HG03139 (cell line): ENCODE measurements around the gene LPXN.

Source experiments
- ATAC-seq: cut with Tn5 transposase; IDR thresholded peaks from one replicate; pipeline ENCODE4 v1.9.1; 2021; ENCODE audit not compliant: unreplicated experiment

The LPXN gene

DNA sequence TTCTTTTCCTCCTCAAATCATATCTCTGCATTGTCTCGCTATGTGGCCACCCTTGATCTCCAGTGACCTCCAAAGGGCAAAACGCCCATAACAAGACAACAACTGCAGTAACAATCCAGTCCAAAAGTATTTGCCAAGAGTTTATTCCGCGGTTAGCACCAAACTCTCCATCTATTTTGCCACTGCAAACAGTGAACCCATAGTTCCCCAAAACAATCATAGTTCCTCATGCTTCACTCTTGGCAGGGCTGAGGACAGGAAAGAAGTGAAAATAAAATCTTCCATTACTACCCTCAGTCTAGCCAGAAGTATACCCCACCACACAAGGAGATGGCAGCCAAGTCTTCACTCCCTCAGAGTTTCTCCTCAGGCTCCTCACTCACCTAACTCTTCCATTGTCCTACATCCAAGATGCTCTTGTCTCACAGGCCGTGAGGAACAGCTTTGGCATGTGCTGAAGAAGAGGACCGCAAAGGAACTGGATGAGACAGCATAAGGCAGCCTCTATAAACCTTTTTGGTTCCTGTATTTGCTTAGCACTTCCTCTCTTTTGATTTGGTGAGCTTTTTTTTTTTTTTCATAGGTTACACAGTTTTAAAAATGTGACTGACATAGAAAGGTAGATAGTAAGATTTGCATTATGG lies at the start of gene LPXN:
Gene LPXN, minus strand, starts transcription at position 480 of the 644 bp plus-strand sequence. Its CDS starts 84 bp downstream, at position 396.
- ATAC-seq: no peak

DNA sequence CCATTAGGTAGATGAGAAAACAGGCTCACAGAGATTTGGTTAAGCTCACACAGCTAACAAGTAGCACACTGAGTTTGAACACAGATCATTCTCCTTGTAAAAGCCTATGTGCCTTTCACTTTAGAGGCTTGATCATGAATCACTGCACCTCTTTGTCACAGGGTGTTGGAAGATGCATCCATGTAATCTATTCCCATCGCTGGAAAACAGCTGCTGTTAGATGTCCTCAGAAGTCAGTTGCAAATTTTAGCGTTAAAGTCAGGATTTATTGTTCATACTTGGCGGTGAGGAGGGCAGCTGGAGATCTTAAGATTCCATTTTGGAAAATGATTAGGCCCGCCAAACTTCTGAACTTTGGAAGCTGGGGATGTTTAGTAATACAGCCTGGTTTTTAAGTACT lies 49.4 kb upstream of the LPXN start:
- no peak for ATAC-seq

DNA sequence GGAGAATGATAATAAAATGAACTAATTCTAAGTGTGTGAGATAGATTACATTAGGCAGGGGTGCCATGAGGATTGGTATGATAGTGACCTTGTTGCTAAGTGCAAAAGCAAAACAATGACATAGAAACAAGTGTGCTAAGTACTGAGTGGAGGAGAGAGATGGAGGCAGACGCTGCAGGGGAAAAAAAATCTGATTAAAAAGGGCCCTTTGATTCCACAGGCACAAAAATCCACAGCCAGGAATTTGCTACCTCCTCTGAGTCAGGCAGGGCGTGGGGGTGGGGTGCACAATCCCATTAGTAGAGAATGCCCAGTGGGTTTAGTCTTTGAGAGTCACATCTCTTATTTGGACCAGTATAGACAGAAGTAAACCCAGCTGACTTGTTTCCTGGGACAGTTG lies 46.7 kb upstream of the LPXN start, which contains the start of gene CNTF:
Gene CNTF, plus strand, starts transcription at position 322 of the 400 bp plus-strand sequence. CDS start 88 bp downstream, outside the sequence.
- no peak for ATAC-seq

DNA sequence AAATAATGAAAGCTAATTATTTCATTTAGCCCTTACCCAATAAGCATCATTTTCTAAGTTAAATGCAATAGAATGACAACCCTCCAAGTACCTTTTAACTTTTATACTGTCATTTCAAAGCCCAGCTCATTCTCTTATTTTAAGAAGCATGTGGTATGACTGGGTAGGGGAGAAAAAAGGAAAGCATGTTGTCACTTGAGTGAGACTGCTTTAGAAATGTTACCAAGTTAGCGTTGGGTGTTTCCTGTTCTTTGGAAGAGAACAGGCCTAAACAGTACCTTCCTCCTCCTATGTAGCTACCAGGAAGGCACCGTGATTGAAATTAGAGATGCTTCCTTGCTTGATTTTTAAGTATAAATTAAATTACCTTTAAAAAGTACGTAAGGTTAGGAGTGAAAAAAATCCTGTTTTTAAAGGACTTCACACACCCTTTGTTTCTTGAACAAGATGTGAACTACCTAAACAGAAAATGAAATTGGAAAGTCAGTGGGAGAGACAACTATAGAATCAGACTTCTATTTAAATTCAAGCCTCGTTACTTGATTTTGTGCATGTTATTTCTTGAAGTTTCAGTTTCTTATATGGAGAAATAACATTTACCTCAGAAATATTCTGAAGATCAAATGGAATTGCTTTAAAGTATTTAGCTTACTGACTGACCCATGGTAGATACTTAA lies 46.1 kb upstream of the LPXN start:
- no peak for ATAC-seq

DNA sequence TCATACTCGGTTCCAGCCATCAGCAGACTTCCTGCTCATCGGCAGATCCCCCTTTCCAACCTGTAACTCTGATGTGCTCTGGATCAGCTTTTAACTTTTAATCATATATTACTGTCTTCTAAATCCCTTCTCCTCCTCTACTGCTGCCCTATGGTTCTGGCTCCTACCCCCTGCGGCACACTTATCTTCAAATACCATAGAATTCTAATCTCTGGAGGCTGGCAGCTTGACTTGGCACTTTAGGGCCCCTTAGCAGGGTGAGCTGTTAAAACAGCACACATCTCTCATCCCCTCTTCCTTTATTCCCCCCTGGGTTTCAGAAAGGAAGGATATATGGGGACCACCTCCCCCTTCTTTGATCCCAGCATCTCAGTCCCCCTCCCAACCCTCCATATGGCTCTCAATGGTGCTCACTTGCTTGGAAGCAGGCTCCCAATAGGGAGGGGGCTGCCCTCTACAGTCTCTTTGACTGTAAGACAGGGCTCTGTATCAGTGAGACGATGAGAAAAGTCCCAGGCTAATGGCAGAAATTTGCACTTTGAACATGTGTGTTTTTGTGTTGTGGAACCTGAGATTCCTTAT lies 42.4 kb upstream of the LPXN start:
- no peak for ATAC-seq

DNA sequence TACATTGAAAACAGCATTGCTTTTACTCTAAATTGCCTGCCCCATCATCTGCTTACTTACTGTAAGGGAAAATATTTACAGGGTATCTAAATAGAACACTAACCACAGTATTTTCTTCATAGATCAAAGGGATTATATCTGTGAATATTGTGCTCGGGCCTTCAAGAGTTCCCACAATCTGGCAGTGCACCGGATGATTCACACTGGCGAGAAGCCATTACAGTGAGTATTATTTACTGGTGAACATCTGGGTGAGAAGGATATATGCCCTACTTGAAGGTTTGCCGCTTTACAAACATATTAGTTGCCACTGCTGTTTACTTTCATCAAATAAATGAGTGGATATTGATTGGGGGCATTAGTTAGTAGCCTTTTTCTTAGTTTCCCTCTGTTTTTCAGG lies 40.9 kb upstream of the LPXN start:
- no peak for ATAC-seq

DNA sequence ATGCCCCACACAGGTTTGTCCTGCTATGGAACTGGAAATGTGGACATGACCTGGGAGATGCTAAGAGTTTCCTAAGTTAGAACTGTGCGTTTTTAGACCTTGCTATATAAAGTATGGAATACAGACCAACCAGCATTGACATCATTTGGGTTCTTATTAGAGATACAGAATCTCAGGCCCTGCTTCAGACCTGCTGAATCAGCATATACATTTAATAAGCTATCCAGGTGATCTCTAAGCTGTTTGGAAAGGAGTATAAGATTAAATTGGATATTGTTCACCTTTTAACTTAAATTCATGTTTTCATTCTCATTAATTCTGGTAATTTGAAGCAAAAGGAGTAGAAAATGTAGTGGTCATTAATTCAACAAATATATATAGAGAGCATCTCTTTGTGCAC lies 39.9 kb upstream of the LPXN start:
- ATAC-seq: no peak

DNA sequence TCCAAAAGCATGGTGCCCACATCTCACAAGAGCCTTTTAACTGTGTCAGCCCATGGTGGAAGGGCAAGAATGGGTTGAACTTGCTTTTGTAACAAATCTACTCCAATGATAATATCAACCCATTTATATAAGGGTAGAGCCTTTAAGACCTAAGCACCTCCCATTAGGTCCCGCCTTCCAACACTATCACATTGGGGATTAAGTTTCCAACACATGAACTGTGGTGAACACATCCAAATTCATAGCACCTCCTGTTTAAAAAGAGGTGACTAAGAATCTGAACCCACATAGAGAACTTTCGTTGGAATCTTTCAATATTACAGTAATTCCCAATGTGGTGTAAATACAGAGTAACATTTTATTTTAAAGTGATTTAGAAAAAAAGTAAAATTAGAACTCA lies 37.6 kb upstream of the LPXN start:
- ATAC-seq: no peak

DNA sequence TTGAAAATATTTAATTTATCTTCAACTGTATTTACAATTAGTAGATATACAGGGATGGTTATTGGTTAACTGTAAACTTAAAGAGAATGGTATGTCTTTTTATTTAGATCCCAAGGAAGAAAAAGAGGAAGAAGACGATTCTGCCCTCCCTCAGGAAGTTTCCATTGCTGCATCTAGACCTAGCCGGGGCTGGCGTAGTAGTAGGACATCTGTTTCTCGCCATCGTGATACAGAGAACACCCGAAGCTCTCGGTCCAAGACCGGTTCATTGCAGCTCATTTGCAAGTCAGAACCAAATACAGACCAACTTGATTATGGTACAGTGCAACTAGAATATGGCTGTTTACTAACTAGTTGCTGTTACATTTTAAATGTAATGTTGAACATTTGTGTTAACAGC lies 34.1 kb upstream of the LPXN start:
- no peak for ATAC-seq

DNA sequence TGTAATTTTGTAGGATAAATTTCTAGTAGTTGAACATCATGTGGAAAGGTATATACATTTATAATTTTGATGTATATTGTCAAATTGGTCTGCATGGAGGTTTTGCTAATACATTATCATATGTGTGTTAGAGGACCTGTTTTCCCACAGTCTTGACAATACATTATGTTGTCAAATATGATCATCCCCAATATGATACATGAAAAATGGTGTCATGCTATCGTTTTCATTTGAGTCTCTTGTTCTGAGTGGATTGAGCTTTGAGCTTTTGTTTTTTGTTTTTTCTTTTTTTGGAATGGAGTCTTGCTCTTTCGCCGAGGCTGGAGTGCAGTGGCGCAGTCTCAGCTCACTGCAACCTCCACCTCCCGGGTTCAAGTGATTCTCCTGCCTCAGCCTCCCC lies 32.7 kb upstream of the LPXN start:
- no peak for ATAC-seq

DNA sequence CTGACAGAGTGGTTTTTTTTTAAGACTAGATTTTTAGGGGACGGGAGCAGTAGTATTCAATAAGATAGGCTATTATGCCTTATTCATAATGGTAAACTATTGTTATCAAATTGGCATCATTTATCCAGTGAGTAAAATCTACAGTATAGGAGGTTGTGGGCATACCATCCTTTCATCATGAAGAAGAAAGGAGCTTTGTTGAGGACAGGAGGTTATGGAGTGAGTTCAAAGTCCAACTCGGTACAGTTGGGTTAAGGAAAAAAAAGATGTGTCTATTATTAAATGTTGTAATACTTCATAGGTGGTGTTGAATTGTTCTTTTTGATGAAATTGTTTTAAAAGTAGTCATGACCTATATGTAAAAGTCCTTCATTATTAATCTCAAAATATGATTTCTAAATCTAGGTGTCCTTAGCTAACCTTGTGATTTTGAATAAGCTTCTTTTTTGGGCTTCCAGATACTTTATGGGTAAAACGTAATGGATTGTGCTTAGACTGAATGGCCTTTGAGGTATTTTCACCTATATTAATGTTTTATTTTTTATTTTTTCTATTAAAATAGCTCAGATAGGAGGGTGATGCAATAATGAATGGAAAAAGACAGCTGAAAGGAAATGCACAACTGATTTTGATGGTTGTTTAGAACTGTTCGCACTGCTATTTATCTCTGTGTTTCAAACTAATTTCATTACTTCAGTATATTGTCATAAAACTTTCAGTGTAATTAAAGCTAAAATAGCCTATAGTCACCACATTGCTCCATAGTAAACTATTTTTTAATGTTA lies 31.5 kb upstream of the LPXN start:
- no peak for ATAC-seq

DNA sequence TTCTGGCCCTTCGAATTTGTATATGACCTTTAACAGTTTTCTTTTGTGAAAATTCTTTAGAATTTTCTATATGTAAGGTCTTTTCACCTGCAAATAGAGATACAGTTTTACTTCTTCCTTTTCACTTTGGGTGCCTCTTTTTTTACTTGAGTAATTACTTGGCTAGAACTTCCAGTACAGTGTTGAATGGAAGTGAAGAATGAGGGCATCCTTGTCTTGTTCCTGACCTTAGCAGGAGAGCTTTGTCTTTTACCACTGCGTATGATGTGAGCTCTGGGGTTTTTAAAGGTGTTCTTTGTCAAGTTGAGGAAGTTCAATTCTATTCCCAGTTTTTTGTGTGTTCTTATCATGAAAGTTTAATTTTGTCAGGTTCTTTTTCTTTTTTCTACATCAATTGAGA lies 24.9 kb upstream of the LPXN start:
- no peak for ATAC-seq

DNA sequence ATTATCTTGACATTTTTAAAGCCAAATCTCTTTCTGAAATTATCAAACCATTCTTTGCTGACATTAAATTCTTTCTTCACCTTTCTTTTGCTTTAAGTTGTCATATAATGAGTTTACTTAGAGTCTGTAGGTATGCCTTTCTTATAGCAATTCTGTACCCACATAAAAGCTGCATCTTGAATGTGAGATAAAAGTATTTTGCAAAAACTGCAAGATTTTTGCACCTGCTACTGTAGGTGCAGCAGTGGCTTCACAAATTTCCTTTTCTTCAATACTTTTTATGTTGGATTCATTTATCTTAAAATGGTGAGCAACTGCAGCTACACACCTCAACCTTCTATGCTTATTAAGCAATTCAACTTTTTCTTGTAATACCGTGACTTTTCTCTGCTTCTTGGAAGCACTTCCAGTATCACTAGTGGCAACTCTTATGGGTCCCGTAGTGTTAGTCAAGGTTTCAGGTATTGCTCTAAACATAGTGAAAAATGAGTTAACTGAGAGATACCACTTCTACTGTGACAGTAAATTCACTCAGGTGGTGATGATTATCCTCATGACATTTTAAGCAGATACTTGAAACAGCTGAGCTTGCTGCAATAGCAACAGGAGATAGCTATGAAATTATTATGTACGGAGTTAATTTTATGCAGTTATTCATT lies 22.0 kb upstream of the LPXN start:
- ATAC-seq: no peak

DNA sequence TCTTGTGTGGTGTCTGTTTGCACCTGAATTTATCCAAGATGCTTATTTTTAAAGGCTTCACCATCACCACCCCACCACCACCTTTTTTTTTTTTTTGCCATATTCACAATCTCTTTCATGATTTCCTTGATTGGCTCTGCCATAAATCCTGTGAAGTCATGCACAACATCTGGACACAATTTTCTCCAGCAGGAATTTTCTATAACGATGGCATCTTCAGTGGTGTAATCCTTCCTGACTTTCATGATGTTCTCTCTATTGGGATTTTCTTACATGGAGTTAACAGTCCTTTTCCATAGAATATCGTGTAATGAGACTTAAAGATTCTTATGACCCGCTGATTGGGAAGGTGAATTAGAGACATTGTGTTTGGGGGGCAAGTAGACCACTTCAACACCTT lies 21.0 kb upstream of the LPXN start:
- no peak for ATAC-seq

DNA sequence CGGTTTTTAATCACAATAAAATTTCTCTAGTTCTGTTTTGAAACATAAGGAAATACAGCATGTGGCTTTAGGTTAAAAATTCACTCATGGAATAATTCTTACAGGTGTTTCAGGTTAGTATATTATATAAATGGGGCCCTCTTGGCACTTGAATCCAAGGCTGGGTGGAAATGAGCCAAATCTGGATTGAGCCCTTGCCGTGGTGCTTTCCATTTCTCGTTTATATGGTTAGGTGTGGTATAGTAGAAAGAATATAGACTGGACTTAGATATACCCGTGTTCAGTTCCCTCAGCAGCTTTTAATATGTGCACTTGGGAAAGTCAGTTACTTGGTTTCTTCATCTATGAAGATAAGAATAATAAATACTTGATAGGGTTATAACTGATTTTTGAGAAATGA lies 19.2 kb upstream of the LPXN start:
- no peak for ATAC-seq

DNA sequence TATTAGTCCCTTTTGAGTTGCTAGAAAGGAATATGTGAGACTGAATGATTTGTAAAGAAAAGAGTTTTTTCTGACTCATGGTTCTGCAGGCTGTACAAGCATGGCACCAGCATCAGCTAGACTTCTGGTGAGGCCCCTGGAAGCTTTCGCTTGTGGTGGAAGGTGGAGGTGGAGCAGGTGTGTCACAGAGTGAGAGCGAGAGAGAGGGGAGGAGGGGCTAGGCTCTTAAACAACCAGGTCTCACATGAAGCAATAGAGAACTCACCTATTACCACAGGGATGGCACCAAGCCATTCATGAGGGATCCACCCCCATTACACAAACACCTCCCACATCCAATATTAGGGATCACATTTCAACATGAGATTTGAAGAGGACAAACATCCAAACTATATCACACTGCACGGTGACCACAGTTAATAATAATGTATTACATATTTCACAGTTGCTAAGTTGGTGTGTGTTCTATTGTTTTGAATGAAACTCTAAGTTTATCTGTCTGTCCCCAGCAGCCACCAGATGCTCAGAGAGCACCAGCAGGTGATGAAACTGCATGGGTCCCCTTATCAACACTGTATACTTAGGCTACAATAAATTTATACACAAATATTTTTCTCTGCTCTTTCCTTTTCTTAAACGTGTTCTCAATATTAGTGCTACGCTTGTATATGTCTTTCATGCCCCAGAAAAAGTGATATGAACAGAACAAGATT lies 17.3 kb upstream of the LPXN start:
- no peak for ATAC-seq

DNA sequence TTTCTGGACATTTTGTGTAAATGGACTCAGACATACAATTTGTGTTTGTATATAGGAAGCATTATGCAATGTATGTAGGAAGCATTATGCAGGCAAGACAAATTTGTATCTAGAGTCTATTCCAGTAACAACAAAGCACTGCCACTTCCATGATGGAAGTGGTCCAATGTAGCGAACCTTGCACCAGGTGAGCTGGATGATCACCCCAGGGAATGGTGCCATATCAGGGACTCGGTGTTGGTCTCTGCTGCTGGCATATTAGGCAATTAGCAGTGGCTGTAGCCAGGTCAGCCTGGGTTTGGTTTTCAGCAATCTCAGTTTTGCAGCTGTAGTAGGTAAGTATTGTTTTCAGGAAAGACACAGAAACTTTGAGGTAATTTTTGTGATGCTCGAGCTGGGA lies 16.0 kb upstream of the LPXN start:
- ATAC-seq: no peak

DNA sequence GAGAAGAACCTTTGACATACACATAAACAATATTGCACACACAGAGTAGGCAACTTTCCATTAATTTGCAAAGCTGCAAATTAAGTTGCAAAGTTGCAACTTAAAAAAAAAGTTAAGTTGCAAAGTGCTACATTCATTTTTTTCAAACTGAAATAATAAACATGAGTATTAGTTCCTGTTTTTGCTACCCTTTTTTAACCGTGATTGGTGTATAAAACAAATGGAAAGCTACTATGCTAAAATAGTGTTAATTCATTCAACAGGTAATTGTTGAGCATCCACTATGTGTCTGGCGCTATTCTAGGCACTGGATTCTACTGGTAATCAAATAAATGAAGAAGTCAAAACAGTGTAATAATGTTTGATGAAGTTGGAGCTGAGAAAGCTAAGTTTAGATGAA lies 11.3 kb upstream of the LPXN start:
- ATAC-seq: no peak

DNA sequence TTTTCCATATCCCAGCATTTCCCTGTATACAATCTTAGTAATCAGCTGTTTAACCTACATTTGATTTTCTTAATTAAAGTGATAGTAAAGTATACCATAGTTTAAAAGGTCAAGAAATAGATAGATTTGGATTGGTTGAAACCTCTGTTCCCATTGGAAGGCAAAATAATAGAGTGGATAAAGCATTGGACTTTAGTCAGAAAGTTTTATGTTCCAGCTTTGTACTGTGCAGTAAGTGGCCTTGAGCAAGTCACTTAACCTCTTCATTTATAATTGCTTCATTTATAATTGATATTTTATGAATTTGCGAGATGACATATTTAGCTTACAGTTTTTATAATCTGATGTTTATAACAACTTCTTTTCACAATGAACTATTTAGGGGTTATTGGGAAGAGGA lies 6.8 kb upstream of the LPXN start:
- ATAC-seq: no peak

DNA sequence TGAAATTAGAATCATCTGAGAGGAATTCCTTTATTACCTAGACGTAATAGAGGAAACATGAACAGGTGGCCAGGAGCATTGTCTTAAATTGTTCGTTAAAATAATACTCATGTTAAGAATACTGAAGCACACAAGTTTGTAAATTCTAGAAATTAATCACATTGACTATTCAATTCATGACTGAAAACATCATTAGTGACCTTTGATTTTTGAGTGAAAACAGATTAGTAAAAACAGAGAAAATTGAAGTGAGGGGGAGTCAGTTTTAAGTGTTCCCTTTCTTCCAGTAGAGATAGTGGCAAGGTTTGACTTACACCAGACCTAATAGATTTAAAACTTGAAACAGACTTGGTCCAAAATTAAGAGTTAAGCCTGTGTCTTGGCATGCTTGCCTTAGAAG lies 4.7 kb upstream of the LPXN start:
- ATAC-seq: no peak
